SK-N-SH treated with all-trans-retinoic acid at 6 μM for 48 hours (cell line): Measurements from ENCODE around the gene CCDC87.

Experiments
- ARNTL ChIP-seq: fragments of 450-650 bp; formaldehyde crosslinking; IDR thresholded peaks from 2 replicates; pipeline ENCODE4 v1.5.0; 2020; ENCODE audit warnings: low read depth, mild to moderate bottlenecking, moderate library complexity, borderline replicate concordance
- BACH2 ChIP-seq: fragments of 250-450 bp; sonication (Bioruptor Pico); IDR thresholded peaks from 2 replicates; pipeline ENCODE4 v1.9.0; 2021; ENCODE audit warnings: mild to moderate bottlenecking, borderline replicate concordance
- CSRNP3 ChIP-seq: fragments of 250-450 bp; sonication (Bioruptor Pico); IDR thresholded peaks from 2 replicates; pipeline ENCODE4 v1.5.1; 2021; ENCODE audit warnings: mild to moderate bottlenecking, moderate library complexity
- ESRRG ChIP-seq: fragments of 250-450 bp; sonication (Bioruptor Pico); IDR thresholded peaks from 2 replicates; pipeline ENCODE4 v1.6.1; 2021; ENCODE audit warnings: mild to moderate bottlenecking
- OSR1 ChIP-seq: fragments of 250-450 bp; sonication (Bioruptor Pico); IDR thresholded peaks from 2 replicates; pipeline ENCODE4 v1.8.0; 2022; ENCODE audit warnings: moderate library complexity, mild to moderate bottlenecking, inconsistent platforms
- PATZ1 ChIP-seq: fragments of 250-450 bp; sonication (Bioruptor Pico); IDR thresholded peaks from 2 replicates; pipeline ENCODE4 v1.8.0; 2020; ENCODE audit warnings: mild to moderate bottlenecking, moderate library complexity, borderline replicate concordance
- PPARA ChIP-seq: fragments of 250-450 bp; sonication (Bioruptor Pico); IDR thresholded peaks from 2 replicates; pipeline ENCODE4 v1.5.0; 2020; ENCODE audit warnings: mild to moderate bottlenecking, borderline replicate concordance
- SNAI2 ChIP-seq: fragments of 250-450 bp; sonication (Bioruptor Pico); IDR thresholded peaks from 2 replicates; pipeline ENCODE4 v1.5.0; 2020; ENCODE audit warnings: mild to moderate bottlenecking, moderate library complexity
- TOX ChIP-seq: fragments of 250-450 bp; sonication (Bioruptor Pico); IDR thresholded peaks from 2 replicates; pipeline ENCODE4 v1.8.0; 2021; ENCODE audit warnings: mild to moderate bottlenecking, moderate library complexity, borderline replicate concordance
- ZC3H10 ChIP-seq: fragments of 250-450 bp; sonication (Bioruptor Pico); IDR thresholded peaks from 2 replicates; pipeline ENCODE4 v1.5.1; 2021; ENCODE audit warnings: mild to moderate bottlenecking, moderate library complexity
- ZFP3 ChIP-seq: fragments of 250-450 bp; sonication (Bioruptor Pico); IDR thresholded peaks from 2 replicates; pipeline ENCODE4 v1.5.0; 2020; ENCODE audit warnings: mild to moderate bottlenecking, moderate library complexity
- ZFP30 ChIP-seq: fragments of 450-650 bp; formaldehyde crosslinking; IDR thresholded peaks from 2 replicates; pipeline ENCODE4 v1.5.0; 2022; ENCODE audit warnings: mild to moderate bottlenecking, moderate library complexity
- ZNF565 ChIP-seq: fragments of 450-650 bp; formaldehyde crosslinking; conservative IDR thresholded peaks from 2 replicates; pipeline ENCODE4 v1.5.0; 2020; ENCODE audit warnings: low read depth, mild to moderate bottlenecking, moderate library complexity
- ZNF8 ChIP-seq: fragments of 450-650 bp; formaldehyde crosslinking; IDR thresholded peaks from 2 replicates; pipeline ENCODE4 v1.5.0; 2020; ENCODE audit warnings: mild to moderate bottlenecking, moderate library complexity

- TF ChIP-seq TOX (CRISPR knock-in tag) (no peak), BACH2 (CRISPR knock-in tag) (no peak), ARNTL (CRISPR knock-in tag) (no peak), SNAI2 (no peak), ZFP30 (no peak), PPARA (CRISPR knock-in tag) (no peak), PATZ1 (CRISPR knock-in tag) (no peak), ZC3H10 (CRISPR knock-in tag) (no peak), ZFP3 (CRISPR knock-in tag) (no peak), ZNF8 (CRISPR knock-in tag) (no peak), CSRNP3 (no peak), ZNF565 (no peak), OSR1 (CRISPR knock-in tag) (no peak), ESRRG (CRISPR knock-in tag) (no peak)
These were observed 43.9 kb downstream of the CCDC87 start for GRCh38 chr11:66548774-66549630.
